AG09309 (cell line): ENCODE data around the gene LRP10.

Experiments
- DNase-seq: peaks from one replicate; pipeline ENCODE4 v3.0.0-alpha.2; 2010; ENCODE audit warnings: low read depth
- H3K4me3 ChIP-seq: 2 replicates; pipeline ENCODE4 v1.5.1; 2011; ENCODE audit warnings: mild to moderate bottlenecking, low read depth, low read length, moderate library complexity; ENCODE audit not compliant: control insufficient read depth
- CTCF ChIP-seq: IDR thresholded peaks from 2 replicates; pipeline ENCODE4 v1.5.1; 2011; ENCODE audit warnings: mild to moderate bottlenecking, low read depth, low read length, inconsistent platforms; ENCODE audit not compliant: insufficient read depth, control insufficient read depth; ENCODE audit errors: missing control alignments

LRP10 gene

DNA sequence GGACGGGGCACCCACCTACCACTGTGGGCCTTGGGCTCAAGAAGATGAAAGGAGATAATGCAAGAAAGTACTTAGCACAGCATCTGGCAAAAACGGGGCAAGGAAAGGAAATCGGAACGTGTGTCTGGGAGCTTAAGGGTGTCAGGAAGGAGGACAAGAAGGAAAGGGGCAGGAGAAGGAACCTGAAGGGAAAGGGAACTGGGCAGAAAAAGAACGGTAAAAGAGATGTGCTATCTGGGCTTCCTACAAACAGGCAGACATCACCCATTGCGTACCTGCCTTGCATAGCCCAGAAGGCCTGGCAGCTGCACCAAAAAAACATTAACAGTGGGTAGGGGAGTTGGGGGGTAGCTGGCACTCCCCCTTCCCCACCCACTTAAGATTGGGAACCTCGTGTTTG, 10.5 kb downstream of the LRP10 start:
- H3K4me3 ChIP-seq, result no peak overlapping the region
- DNase-seq, result no peak
- TF ChIP-seq CTCF, result no peak

- TF ChIP-seq CTCF, result no peak
- DNase-seq, result no peak
- H3K4me3 ChIP-seq, result no peak overlapping the region
These were observed 11.1 kb downstream of the LRP10 start for GRCh38 chr14:22882529-22883172.

- TF ChIP-seq CTCF, result no peak
- DNase-seq, result no peak
- H3K4me3 ChIP-seq, result no peak within 1 kb of the TSS
These were observed 11.8 kb downstream of the LRP10 start, which contains the start of gene REM2 for GRCh38 chr14:22883173-22883976. Gene REM2 (plus strand): TSS chr14:22883222. CDS start chr14:22883288, 66 bp downstream.

GRCh38 chr14:22884076-22884737, 12.7 kb downstream of the LRP10 start:
- no peak for DNase-seq
- TF ChIP-seq CTCF, result no peak
- no peak overlapping the region for H3K4me3 ChIP-seq

DNA sequence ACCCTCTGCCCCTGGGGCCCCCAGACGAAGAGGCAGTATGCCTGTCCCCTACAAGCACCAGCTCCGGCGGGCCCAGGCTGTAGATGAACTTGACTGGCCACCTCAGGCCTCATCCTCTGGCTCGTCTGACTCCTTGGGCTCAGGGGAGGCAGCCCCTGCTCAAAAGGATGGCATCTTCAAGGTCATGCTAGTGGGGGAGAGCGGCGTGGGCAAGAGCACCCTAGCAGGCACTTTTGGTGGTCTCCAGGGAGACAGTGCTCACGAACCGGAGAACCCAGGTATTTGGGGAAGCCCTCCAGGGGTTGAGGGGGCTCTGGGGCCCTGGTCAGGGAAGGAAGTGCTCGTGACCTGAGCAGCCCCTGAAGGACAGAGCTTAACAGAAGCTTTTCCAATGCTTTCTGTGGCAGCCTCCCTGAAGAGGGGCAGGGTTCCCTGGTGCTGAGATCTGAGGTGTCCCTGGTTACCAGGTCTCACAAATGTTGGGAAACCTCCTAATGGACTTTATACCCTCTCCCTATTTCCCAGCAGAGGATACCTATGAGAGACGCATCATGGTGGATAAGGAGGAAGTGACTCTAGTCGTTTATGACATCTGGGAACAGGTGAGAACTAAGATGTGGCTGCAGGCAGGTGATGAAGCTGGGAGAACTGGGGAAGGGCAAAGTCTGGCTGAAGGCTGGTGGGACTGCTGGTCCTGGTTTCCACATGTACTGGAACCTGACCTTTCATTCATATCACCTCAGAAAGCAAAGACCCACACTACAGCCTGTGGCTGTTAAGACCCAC, 13.4 kb downstream of the LRP10 start:
- H3K4me3 ChIP-seq, result no peak overlapping the region
- DNase-seq, result no peak
- TF ChIP-seq CTCF, result no peak

DNA sequence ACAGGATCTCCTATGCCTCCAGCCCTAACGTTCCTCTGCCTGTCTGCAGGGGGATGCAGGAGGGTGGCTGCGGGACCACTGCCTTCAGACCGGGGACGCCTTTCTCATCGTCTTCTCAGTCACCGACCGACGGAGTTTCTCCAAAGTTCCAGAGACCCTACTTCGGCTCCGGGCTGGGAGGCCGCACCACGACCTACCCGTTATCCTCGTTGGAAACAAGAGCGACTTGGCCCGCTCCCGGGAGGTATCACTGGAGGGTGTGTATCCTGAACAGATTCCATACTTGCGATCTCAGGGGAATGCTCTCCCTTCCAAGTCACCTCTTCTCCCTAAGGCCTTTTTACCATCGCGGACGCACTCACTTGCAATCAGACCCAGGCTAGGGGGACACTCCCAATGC, 14.4 kb downstream of the LRP10 start:
- no peak for TF ChIP-seq CTCF
- no peak overlapping the region for H3K4me3 ChIP-seq
- no peak for DNase-seq
